Glutamatergic neuron (in vitro differentiated cells): ENCODE data around the gene MRPS6. TPM values are rescaled to one million over a fixed set of nuclear protein-coding genes. Genes with fewer than 3 reads are reported as not detected.

Experiments used
- DNase-seq: peaks from one replicate; pipeline ENCODE4 v3.0.0; 2022
- H3K27ac Mint-ChIP-seq: one replicate; pipeline ENCODE4 v1.8.0; 2020; ENCODE audit warnings: mild to moderate bottlenecking, mixed read lengths, inconsistent platforms; ENCODE audit not compliant: unreplicated experiment
- H3K27me3 Mint-ChIP-seq: one replicate; pipeline ENCODE4 v1.8.0; 2020; ENCODE audit warnings: mild to moderate bottlenecking, moderate library complexity, mixed read lengths, inconsistent platforms; ENCODE audit not compliant: unreplicated experiment
- H3K36me3 Mint-ChIP-seq: one replicate; pipeline ENCODE4 v1.8.0; 2020; ENCODE audit warnings: mild to moderate bottlenecking, mixed read lengths, inconsistent platforms; ENCODE audit not compliant: unreplicated experiment
- H3K4me1 Mint-ChIP-seq: one replicate; pipeline ENCODE4 v1.8.0; 2020; ENCODE audit warnings: mild to moderate bottlenecking, low read depth, mixed read lengths, inconsistent platforms; ENCODE audit not compliant: unreplicated experiment
- H3K4me3 Mint-ChIP-seq: one replicate; pipeline ENCODE4 v1.8.0; 2020; ENCODE audit warnings: mild to moderate bottlenecking, mixed read lengths, inconsistent platforms; ENCODE audit not compliant: unreplicated experiment
- H3K9me3 Mint-ChIP-seq: one replicate; pipeline ENCODE4 v1.8.0; 2020; ENCODE audit warnings: mild to moderate bottlenecking, moderate library complexity, mixed read lengths, inconsistent platforms; ENCODE audit not compliant: unreplicated experiment
- CTCF ChIP-seq: fragments of 200-600 bp; sonication (generic); IDR thresholded peaks from one replicate; pipeline ENCODE4 v1.5.0; 2021; ENCODE audit not compliant: partially characterized antibody, unreplicated experiment
- total RNA-seq: library from RNA; stranded (reverse); fragmentation: NEBNext Ultra II Directional; extraction: Animal tissue kit (Norgen Biotek cat#: 25700); gene quantifications from one replicate; pipeline ENCODE4 v1.2.1, GENCODE V29; 2021; ENCODE audit not compliant: unreplicated experiment

The MRPS6 gene
- total RNA-seq, 1 donor from 2014 or later: 31.6 TPM

GRCh38 chr21:34132202-34132601 is 58.8 kb downstream of the MRPS6 start:
- TF ChIP-seq CTCF: no peak
- Mint-ChIP-seq H3K9me3 (peaks cover 4% of the 10 kb centered on the region), H3K4me3 (no peak overlapping the region), H3K36me3 (peaks cover 8% of the 10 kb centered on the region), H3K27me3 (peaks cover 3% of the 10 kb centered on the region), H3K27ac (no peak overlapping the region), H3K4me1 (peaks cover 32% of the 10 kb centered on the region)
- no peak for DNase-seq

- Mint-ChIP-seq H3K4me1 (peaks cover 32% of the 10 kb centered on the region), H3K36me3 (peaks cover 12% of the 10 kb centered on the region), H3K27ac (no peak overlapping the region), H3K4me3 (no peak overlapping the region), H3K27me3 (peaks cover 3% of the 10 kb centered on the region), H3K9me3 (peaks cover 4% of the 10 kb centered on the region)
- DNase-seq: no peak
- TF ChIP-seq CTCF: no peak
These were observed 59.5 kb downstream of the MRPS6 start for GRCh38 chr21:34132926-34133325.

- Mint-ChIP-seq H3K4me1 (peaks cover 32% of the 10 kb centered on the region), H3K4me3 (no peak overlapping the region), H3K27me3 (peaks cover 3% of the 10 kb centered on the region), H3K36me3 (peaks cover 12% of the 10 kb centered on the region), H3K9me3 (peaks cover 4% of the 10 kb centered on the region), H3K27ac (no peak overlapping the region)
- TF ChIP-seq CTCF: no peak
- DNase-seq: no peak
These were observed 60.0 kb downstream of the MRPS6 start for GRCh38 chr21:34133392-34133791.

GRCh38 chr21:34133802-34134201 is 60.4 kb downstream of the MRPS6 start:
- H3K36me3 Mint-ChIP-seq: peaks cover 12% of the 10 kb centered on the region
- no peak overlapping the region for H3K27ac Mint-ChIP-seq

GRCh38 chr21:34135330-34135729 is 62.0 kb downstream of the MRPS6 start:
- H3K27ac Mint-ChIP-seq: no peak overlapping the region
- peaks cover 3% of the 10 kb centered on the region for H3K27me3 Mint-ChIP-seq
- H3K36me3 Mint-ChIP-seq: peaks cover 12% of the 10 kb centered on the region
- peaks cover 17% of the 10 kb centered on the region for H3K4me1 Mint-ChIP-seq
- DNase-seq: no peak
- no peak overlapping the region for H3K4me3 Mint-ChIP-seq
- peaks cover 4% of the 10 kb centered on the region for H3K9me3 Mint-ChIP-seq
- no peak for TF ChIP-seq CTCF

More at GRCh38 chr21:34133802-34134201, 60.4 kb downstream of the MRPS6 start:
- peak; percentile 64 for TF ChIP-seq CTCF
- no peak for DNase-seq
- Mint-ChIP-seq H3K9me3 (peaks cover 4% of the 10 kb centered on the region), H3K4me3 (no peak overlapping the region), H3K27me3 (peaks cover 3% of the 10 kb centered on the region), H3K4me1 (peaks cover 31% of the 10 kb centered on the region)
